Lower leg skin (tissue), 4 donors: ENCODE results near the gene ANKHD1. TPM values are rescaled to one million over a fixed set of nuclear protein-coding genes. Genes with fewer than 3 reads are reported as not detected.
A peak's percentile ranks its signal among the peaks of the same experiment; 100 is the strongest.

ENCODE experiments used
- DNase-seq, 2 donors: peaks; one replicate each; pipeline ENCODE4 v3.0.0-alpha.2; 2019; ENCODE audit warnings: low spot score in 2 of 2
- H3K4me3 ChIP-seq: fragments of 200-600 bp; sonication (generic); 2 replicates; pipeline ENCODE4 v1.5.1; 2017; ENCODE audit warnings: mild to moderate bottlenecking, low read depth; ENCODE audit not compliant: poor library complexity, severe bottlenecking
- POLR2A ChIP-seq, 2 donors: fragments of 450-650 bp; IDR thresholded peaks; one replicate each; pipeline ENCODE4 v1.6.1; 2016 to 2017; ENCODE audit warnings: antibody characterized with exemption in 2 of 2, mild to moderate bottlenecking in 1 of 2, moderate library complexity in 1 of 2
- WGBS, 2 donors: methylation state at CpG; one replicate each; pipeline ENCODE4 v1.1.5; 2018; 5-methylcytosine and 5-hydroxymethylcytosine counted together
- intact Hi-C: fragments of 100-400 bp; cut with DNase I; formaldehyde crosslinking; loops from one replicate; pipeline ENCODE4 v1.15.0; 2023; ENCODE audit warnings: low total_unique reads
- total RNA-seq, 4 donors: library from RNA; depleted of rRNA; stranded (reverse); fragments of >200 nt; gene quantifications; one replicate each; pipeline ENCODE4 v1.1.0, GENCODE V29; 2016
- TF ChIP-seq, protein P1 (sequence below), 3 donors: fragments of 450-650 bp; IDR thresholded peaks; one replicate each; pipeline ENCODE4 v1.5.1; 2016; ENCODE audit warnings: antibody characterized with exemption in 3 of 3, mild to moderate bottlenecking in 3 of 3, moderate library complexity in 2 of 3

ANKHD1 gene
- total RNA-seq, 4 donors from 2014 or later, result 73.6 to 165 (median 101) TPM

DNA sequence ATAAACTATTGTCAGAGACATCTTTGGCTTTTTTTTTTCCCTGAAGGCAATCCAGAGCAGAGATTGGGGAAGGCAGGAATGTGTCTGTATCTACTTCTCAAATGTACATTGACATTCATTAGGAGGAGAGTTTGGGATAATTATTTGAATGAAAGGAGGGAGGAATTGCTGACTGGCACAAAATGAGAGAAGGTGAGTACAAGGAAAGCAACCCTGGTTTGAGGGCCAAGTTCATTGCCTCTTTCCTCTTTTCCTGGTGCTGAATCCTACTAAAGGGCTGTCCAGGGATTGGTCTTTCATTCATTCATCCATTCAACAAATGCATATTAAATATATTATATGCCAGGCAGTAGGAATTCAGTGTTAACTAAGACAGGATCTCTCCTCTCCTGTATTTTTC is 18.8 kb upstream of the ANKHD1 start:
- no peak for TF ChIP-seq POLR2A (IDR thresholded peaks at IDR 0.05)
- TF ChIP-seq, protein P1, sequence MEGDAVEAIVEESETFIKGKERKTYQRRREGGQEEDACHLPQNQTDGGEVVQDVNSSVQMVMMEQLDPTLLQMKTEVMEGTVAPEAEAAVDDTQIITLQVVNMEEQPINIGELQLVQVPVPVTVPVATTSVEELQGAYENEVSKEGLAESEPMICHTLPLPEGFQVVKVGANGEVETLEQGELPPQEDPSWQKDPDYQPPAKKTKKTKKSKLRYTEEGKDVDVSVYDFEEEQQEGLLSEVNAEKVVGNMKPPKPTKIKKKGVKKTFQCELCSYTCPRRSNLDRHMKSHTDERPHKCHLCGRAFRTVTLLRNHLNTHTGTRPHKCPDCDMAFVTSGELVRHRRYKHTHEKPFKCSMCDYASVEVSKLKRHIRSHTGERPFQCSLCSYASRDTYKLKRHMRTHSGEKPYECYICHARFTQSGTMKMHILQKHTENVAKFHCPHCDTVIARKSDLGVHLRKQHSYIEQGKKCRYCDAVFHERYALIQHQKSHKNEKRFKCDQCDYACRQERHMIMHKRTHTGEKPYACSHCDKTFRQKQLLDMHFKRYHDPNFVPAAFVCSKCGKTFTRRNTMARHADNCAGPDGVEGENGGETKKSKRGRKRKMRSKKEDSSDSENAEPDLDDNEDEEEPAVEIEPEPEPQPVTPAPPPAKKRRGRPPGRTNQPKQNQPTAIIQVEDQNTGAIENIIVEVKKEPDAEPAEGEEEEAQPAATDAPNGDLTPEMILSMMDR (IDR thresholded peaks at IDR 0.05), result no peak
- H3K4me3 ChIP-seq, result no peak overlapping the region
- no peak for DNase-seq
- intact Hi-C loops, result loop anchor here (10.0 kb wide), 1 partner anchor 162 kb away; the partner anchor contains the start of gene EIF4EBP3

DNA sequence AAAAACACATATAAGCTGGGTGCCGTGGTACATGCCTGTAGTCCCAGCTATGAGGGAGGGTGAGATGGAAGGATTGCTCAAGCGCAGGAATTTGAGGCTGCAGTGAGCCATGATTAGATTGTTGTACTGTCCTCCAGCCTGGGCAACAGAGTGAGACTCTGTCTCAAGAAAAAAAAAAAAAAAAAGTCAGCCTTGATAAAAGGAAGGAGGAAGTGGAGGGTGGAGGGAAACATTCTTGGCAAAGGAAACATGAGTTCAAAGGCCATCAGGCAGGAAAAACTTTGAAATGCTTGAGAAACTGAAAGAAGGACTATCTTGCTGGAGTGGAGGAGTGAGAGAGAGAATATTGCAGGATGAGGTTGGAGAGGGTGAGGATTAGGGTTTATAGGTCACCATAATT is 18.3 kb upstream of the ANKHD1 start:
- no peak overlapping the region for H3K4me3 ChIP-seq
- no peak for DNase-seq
- 86 to 92% methylated on average over 2 of the region's 2 CpGs for WGBS, 2 donors
- no peak for TF ChIP-seq POLR2A (IDR thresholded peaks at IDR 0.05)
- TF ChIP-seq, protein P1 (IDR thresholded peaks at IDR 0.05), result no peak
- intact Hi-C loops, result loop anchor here (10.0 kb wide), 1 partner anchor 162 kb away; the partner anchor contains the start of gene EIF4EBP3

DNA sequence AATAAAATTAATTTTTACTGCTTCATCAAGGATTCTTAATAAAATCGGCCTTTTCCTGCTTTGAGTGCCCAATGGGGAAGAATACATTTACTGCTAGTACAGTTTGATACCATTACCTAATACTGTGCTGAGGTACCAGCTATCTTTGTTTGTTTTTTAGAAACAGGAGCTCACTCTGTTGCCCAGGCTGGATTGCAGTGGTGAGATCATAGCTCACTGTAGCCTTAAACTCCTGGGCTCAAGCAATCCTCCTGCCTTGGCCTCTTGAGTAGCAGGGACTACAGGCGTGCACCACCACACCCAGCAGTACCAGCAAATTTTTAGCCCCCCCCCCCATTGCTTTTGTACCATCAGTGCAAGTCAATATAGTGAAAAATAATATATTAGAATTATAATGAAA is 13.6 kb upstream of the ANKHD1 start:
- peak in 1 of 2 donors; percentile 17 for DNase-seq
- no peak overlapping the region for H3K4me3 ChIP-seq
- TF ChIP-seq POLR2A (IDR thresholded peaks at IDR 0.05), result no peak
- TF ChIP-seq, protein P1 (IDR thresholded peaks at IDR 0.05), result no peak
- intact Hi-C loops, result loop anchor here (10.0 kb wide), 1 partner anchor 157 kb away; the partner anchor contains the start of gene EIF4EBP3
- WGBS, 2 donors, result 85 to 92% methylated on average over 2 of the region's 2 CpGs

- WGBS, 2 donors, result 29 to 46% methylated on average over 1 of the region's 1 CpG
- intact Hi-C loops, result no loop called here
- H3K4me3 ChIP-seq, result no peak overlapping the region
- TF ChIP-seq POLR2A (IDR thresholded peaks at IDR 0.05), result no peak
- TF ChIP-seq, protein P1 (IDR thresholded peaks at IDR 0.05), result no peak
- DNase-seq, result no peak
Measured at GRCh38 chr5:140391312-140391711, 10.3 kb upstream of the ANKHD1 start.

DNA sequence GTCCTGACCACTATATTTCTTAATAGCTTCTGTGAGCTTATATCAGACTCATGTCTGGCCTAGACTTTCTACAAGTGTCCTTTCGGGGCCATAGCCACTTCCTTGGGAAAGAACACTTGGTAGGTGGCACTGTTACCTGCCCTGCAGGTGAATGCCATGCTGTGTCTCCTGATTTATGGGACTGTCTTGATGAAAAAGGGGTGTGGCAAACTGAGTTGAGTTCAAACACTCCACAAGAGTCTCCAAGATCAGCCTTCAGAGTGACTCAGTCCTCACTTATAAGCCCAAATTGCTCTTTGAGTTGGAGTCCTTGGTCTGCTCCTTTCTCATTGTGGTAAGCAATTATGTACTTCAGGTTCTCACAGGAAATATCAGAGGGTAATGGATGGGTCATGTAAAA is 9.9 kb upstream of the ANKHD1 start:
- no peak for DNase-seq
- TF ChIP-seq, protein P1 (IDR thresholded peaks at IDR 0.05), result no peak
- no peak for TF ChIP-seq POLR2A (IDR thresholded peaks at IDR 0.05)
- intact Hi-C loops, result no loop called here
- WGBS, 2 donors, result 63 to 71% methylated on average over 1 of the region's 1 CpG
- H3K4me3 ChIP-seq, result no peak overlapping the region

DNA sequence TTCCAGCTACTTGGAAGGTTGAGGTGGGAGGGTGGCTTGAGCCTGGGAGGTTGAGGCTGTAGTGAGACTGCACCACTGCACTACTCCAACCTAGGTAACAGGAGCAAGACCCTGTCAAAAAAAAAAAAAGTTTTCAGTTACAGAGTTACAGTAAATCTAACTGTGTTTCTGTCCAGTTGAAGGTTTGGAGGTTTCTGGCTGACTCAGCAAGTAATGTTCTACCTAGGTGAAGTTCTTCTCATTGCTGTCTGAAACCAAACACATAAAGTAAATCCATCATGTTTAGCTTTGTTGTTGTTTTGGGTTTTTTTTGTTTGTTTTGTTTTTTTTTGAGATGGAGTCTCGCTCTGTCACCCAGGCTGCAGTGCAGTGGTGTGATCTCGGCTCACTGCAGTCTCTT is 7.9 kb upstream of the ANKHD1 start:
- intact Hi-C loops, result no loop called here
- TF ChIP-seq, protein P1 (IDR thresholded peaks at IDR 0.05), result no peak
- TF ChIP-seq POLR2A (IDR thresholded peaks at IDR 0.05), result no peak
- H3K4me3 ChIP-seq, result no peak overlapping the region
- WGBS, 2 donors, result 95 to 100% methylated on average over 2 of the region's 2 CpGs
- no peak for DNase-seq
